Rectal smooth muscle tissue (tissue), 1 donor: Measurements from ENCODE around the gene METTL25.

ENCODE experiments used
- H3K27ac ChIP-seq: one replicate; pipeline ENCODE4 v1.7.0; 2013; ENCODE audit warnings: low read depth, low read length, inconsistent platforms
- H3K27me3 ChIP-seq: one replicate; pipeline ENCODE4 v1.7.0; 2013; ENCODE audit warnings: low read length; ENCODE audit not compliant: control insufficient read depth, insufficient read depth
- H3K36me3 ChIP-seq: one replicate; pipeline ENCODE4 v1.7.0; 2013; ENCODE audit warnings: low read length; ENCODE audit not compliant: control insufficient read depth, insufficient read depth
- H3K4me1 ChIP-seq: one replicate; pipeline ENCODE4 v1.7.0; 2013; ENCODE audit warnings: low read length; ENCODE audit not compliant: control insufficient read depth, insufficient read depth
- H3K4me3 ChIP-seq: one replicate; pipeline ENCODE4 v1.7.0; 2013; ENCODE audit warnings: low read length
- H3K9ac ChIP-seq: one replicate; pipeline ENCODE4 v1.7.0; 2013; ENCODE audit warnings: low read length

METTL25 gene

DNA sequence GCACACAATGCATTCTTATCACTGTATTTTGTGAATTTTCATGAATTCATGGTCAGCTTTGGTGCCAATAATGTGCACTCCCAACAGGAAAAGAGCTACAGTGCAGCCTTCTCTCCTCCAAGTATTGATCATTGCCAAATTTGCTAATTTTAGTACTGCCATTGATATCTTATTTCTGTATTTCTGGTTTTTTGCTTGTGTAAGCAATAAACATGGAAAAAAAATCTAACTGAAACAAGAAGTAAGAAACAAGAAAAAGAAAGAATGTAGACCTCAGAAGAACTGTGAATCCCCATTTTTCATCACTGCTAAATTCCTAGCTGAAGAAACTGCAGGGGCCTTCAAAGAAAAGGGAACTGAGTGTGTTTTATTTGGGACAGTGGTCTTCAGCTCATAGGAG is 161.2 kb downstream of the METTL25 start:
- Histone ChIP-seq H3K9ac (no peak overlapping the region), H3K27me3 (no peaks in the 10 kb centered on the region), H3K27ac (no peak overlapping the region), H3K36me3 (no peaks in the 10 kb centered on the region), H3K4me3 (no peak overlapping the region), H3K4me1 (no peaks in the 10 kb centered on the region)

DNA sequence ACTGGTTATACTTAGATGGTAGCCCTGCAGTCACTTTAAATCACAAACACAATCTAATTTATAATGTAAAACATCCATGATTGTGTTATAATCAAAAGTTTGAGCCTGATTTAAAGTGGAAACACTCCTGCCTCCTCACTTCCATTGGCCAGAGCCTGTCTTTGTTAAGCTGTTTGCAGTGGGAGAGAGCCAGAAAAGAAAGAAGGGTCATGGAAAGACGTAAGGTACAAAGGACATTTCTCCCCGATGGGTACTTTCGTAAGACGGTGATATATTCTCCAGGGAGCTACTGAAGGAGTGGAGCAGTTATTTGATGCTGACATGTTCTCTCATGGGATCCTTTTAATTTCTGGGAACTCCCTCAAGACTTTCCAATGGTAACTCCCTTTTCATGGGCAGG is 164.0 kb downstream of the METTL25 start:
- no peaks in the 10 kb centered on the region for H3K36me3 ChIP-seq
- H3K27me3 ChIP-seq = no peaks in the 10 kb centered on the region
- no peak overlapping the region for H3K9ac ChIP-seq
- no peak overlapping the region for H3K4me3 ChIP-seq
- H3K27ac ChIP-seq = no peak overlapping the region
- H3K4me1 ChIP-seq = no peaks in the 10 kb centered on the region

DNA sequence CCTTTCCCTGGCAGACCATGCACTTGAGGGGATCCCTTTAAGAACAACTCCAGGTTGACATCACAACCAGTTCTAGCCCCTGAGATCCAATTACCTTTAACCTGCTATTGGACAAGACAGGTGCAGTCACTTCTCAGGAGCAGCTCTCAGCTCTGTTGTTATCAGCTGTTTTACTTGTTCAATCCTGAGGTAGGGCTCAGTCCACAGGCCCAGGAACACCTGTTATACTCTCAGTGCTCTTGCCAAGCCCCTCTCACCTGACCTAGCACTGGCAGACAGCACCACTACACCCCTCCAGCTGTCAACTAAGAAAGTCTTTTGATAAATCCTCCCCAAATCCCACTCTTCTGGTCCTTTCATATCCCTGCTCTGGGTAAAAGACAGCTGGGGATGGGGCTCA is 164.4 kb downstream of the METTL25 start:
- no peak overlapping the region for H3K9ac ChIP-seq
- no peak overlapping the region for H3K27ac ChIP-seq
- no peaks in the 10 kb centered on the region for H3K4me1 ChIP-seq
- H3K4me3 ChIP-seq = no peak overlapping the region
- no peaks in the 10 kb centered on the region for H3K36me3 ChIP-seq
- no peaks in the 10 kb centered on the region for H3K27me3 ChIP-seq

DNA sequence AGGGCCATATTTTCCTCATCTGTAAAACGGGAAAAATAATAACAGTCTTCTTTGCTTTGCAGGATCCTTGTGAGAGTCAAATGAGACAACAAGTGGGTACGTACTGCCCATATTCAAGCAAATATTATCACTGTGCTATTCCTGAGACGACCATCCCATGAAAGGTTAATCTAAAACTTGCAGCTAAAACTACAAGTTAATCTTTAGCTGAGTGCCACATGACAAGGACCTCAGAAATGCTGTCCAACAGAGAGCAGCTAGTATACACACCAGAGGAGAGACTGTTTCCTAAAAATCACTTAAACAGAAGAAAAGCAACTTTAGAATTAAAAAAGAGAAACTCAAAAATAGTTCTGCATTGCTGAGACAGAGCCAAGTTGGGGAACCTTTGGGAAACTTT is 165.7 kb downstream of the METTL25 start:
- no peaks in the 10 kb centered on the region for H3K27me3 ChIP-seq
- no peak overlapping the region for H3K9ac ChIP-seq
- no peaks in the 10 kb centered on the region for H3K4me1 ChIP-seq
- no peak overlapping the region for H3K4me3 ChIP-seq
- H3K27ac ChIP-seq = no peak overlapping the region
- no peaks in the 10 kb centered on the region for H3K36me3 ChIP-seq

DNA sequence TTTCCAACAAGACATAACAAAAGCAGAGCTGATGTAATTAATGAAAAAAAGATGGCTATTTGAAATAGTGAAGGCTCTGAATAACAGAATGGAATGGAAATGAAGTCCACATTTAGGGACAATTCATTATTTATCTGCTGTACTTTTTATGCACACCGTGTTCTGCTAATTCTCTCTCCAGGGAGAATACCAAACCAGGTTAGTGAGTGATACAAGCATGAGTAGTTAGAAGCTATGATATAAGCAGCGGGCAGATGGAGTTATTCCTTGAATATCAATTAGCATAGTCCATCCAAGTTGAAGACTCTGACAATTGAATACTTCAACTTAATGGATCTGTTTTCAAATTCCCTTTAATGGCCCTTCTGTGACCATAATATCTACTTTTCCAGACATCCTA is 166.3 kb downstream of the METTL25 start:
- Histone ChIP-seq H3K9ac (no peak overlapping the region), H3K27ac (no peak overlapping the region), H3K4me1 (no peaks in the 10 kb centered on the region), H3K27me3 (no peaks in the 10 kb centered on the region), H3K36me3 (no peaks in the 10 kb centered on the region), H3K4me3 (no peak overlapping the region)

DNA sequence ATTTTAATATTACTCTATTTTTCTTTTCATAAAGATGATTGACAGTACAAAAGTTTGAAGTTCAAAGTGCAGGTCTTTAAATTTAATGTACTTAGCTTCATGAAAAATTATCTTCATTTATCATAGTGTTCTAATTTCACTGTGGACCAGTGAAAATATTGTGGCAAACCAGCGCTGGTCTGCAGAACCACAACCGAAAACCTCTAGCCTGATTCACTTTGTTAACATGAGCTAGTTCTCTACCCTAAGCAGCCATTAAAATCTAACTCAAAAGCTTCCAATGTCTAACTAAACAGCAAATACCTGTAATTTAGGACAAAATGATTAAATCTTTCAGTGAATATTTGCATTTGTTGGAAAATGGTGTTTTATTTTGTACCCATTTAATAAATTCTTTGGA is 167.3 kb downstream of the METTL25 start:
- no peaks in the 10 kb centered on the region for H3K36me3 ChIP-seq
- H3K9ac ChIP-seq = no peak overlapping the region
- no peak overlapping the region for H3K27ac ChIP-seq
- no peak overlapping the region for H3K4me3 ChIP-seq
- H3K27me3 ChIP-seq = no peaks in the 10 kb centered on the region
- H3K4me1 ChIP-seq = no peaks in the 10 kb centered on the region

DNA sequence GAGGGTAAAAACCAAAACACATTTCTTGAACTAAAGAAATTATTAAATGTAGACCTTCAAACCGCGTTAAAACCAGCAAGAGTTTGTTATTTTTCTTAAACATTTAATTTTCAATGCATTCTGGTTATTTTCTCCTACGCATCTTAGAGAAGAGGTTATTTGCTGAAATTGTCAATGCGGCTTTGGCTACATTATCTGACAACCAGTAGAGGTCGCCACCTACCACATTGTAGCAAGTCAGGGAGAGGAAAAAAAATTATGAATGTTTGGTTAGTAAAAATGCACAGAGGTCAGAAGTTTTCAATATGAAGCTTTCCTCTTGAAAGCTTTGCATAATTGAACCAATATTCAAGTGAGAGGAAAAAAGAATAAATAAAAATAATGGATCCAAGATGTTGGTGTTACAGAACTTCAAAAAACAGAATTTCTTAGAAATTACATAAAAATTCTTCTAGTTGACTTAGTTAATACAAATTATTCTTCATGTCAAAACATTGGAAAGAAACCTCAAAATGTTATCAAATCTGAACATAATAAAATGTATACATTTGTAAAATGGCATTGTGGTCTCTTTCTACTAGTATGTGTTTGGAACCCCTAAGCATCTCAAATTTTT is 168.9 kb downstream of the METTL25 start:
- no peak overlapping the region for H3K27ac ChIP-seq
- no peak overlapping the region for H3K9ac ChIP-seq
- H3K27me3 ChIP-seq = no peaks in the 10 kb centered on the region

More for the DNA sequence above, 168.9 kb downstream of the METTL25 start:
- Histone ChIP-seq H3K4me1 (no peaks in the 10 kb centered on the region), H3K36me3 (no peaks in the 10 kb centered on the region), H3K4me3 (no peak overlapping the region)
